Vein endothelial cell (primary cell): Measurements from ENCODE around the gene GPX5. TPM values are rescaled to one million over a fixed set of nuclear protein-coding genes. Genes with fewer than 3 reads are reported as not detected.

Source experiments
- total RNA-seq: library from RNA; depleted of rRNA; stranded (reverse); fragments of >200 nt; gene quantifications from 2 replicates; pipeline ENCODE4 v1.2.3, GENCODE V29; 2012

The GPX5 gene, protein sequence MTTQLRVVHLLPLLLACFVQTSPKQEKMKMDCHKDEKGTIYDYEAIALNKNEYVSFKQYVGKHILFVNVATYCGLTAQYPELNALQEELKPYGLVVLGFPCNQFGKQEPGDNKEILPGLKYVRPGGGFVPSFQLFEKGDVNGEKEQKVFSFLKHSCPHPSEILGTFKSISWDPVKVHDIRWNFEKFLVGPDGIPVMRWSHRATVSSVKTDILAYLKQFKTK
- not detected in 2 replicates for total RNA-seq

GRCh38 chr6:28525496-28526039 is at the start of gene GPX5:
Gene GPX5, plus strand, starts transcription at chr6:28525881. Its CDS starts 133 bp downstream, at chr6:28526014.

GRCh38 chr6:28515676-28516075 is 10.0 kb upstream of the GPX5 start, which contains the start of gene GPX6:
Gene GPX6, minus strand, starts transcription at chr6:28515793. Its CDS starts 50 bp downstream, at chr6:28515743.

Other genes with a start within 250 kb of the GPX5 start
- 6.5 and 7.8 TPM in 2 replicates for gene PGBD1, start 244.3 kb upstream of the GPX5 start, total RNA-seq
- gene ZSCAN31, start 189.7 kb upstream of the GPX5 start, total RNA-seq = 6.9 and 11.6 TPM in 2 replicates
- 3.4 and 3.6 TPM in 2 replicates for gene ZKSCAN3, start 175.9 kb upstream of the GPX5 start, total RNA-seq
- 3.3 and 5.3 TPM in 2 replicates for gene ZSCAN12, start 126.1 kb upstream of the GPX5 start, total RNA-seq
- 0.33 and 1.8 TPM in 2 replicates for gene ZSCAN23, start 82.4 kb upstream of the GPX5 start, total RNA-seq
- not detected in 2 replicates for gene GPX6, start 10.1 kb upstream of the GPX5 start, total RNA-seq